LNCaP clone FGC (cell line): ENCODE results near the gene GFPT2.
A peak's percentile ranks its signal among the peaks of the same experiment; 100 is the strongest.

Experiments used
- DNase-seq: peaks from one replicate; pipeline ENCODE4 v3.0.0-alpha.2; 2011; ENCODE audit warnings: low read depth
- H3K4me3 ChIP-seq: 2 replicates; pipeline ENCODE4 v1.5.1; 2011; ENCODE audit warnings: mild to moderate bottlenecking, low read depth, low read length, control low read depth
- TF ChIP-seq, protein P1 (sequence below): IDR thresholded peaks from 2 replicates; pipeline ENCODE4 v1.5.1; 2012; ENCODE audit warnings: mild to moderate bottlenecking; ENCODE audit not compliant: control insufficient read depth, insufficient read depth; ENCODE audit errors: extremely low read depth

The GFPT2 gene

DNA sequence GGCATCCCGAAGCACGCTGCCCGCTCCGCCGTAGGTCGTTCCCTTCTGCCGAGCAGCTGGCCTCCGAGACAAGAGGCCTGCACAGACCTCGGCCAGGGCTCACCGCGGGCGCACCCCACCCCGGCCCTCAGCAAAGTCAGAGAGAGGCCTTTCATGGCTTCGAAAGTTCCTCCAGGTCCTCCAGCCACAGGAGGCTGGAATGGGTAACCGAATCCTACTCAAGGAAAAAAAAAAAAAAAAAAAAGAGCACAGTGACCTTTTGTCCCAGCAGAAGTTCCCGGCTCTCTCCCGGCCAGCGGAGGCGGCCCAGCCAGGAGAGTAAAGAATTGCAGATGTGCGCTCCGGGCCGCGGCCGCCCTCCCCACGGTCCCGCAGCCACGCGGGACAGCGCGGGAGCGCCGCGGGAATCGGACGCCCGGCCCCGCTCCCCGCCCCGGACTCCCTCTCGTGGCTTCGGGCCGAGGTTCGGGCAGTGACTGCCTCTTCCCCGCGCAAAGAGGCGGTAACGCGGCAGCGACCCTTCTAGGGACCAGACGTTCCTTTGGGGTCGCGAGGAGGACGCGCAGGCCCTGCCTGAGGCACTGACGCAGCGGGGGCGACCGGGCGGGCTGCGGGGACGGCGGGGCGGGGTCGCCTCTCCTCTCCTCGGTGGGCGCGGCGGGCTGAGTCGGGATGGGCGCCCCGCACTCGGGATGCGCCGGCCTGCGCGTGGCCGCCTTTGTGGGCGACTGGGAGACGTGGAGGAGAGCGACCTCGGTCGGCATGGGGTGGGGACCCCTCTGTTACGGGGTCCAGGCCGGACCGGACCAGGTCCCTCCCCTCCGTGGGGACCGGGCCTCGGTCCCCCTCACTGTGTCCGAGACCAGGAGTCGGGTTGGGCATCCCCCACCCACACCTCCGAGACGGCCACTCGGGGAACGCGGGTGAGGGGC lies 754 bp downstream of the GFPT2 start:
- DNase-seq: no peak
- peak overlapping the region; percentile 63 for H3K4me3 ChIP-seq
- TF ChIP-seq, protein P1, sequence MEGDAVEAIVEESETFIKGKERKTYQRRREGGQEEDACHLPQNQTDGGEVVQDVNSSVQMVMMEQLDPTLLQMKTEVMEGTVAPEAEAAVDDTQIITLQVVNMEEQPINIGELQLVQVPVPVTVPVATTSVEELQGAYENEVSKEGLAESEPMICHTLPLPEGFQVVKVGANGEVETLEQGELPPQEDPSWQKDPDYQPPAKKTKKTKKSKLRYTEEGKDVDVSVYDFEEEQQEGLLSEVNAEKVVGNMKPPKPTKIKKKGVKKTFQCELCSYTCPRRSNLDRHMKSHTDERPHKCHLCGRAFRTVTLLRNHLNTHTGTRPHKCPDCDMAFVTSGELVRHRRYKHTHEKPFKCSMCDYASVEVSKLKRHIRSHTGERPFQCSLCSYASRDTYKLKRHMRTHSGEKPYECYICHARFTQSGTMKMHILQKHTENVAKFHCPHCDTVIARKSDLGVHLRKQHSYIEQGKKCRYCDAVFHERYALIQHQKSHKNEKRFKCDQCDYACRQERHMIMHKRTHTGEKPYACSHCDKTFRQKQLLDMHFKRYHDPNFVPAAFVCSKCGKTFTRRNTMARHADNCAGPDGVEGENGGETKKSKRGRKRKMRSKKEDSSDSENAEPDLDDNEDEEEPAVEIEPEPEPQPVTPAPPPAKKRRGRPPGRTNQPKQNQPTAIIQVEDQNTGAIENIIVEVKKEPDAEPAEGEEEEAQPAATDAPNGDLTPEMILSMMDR: no peak

DNA sequence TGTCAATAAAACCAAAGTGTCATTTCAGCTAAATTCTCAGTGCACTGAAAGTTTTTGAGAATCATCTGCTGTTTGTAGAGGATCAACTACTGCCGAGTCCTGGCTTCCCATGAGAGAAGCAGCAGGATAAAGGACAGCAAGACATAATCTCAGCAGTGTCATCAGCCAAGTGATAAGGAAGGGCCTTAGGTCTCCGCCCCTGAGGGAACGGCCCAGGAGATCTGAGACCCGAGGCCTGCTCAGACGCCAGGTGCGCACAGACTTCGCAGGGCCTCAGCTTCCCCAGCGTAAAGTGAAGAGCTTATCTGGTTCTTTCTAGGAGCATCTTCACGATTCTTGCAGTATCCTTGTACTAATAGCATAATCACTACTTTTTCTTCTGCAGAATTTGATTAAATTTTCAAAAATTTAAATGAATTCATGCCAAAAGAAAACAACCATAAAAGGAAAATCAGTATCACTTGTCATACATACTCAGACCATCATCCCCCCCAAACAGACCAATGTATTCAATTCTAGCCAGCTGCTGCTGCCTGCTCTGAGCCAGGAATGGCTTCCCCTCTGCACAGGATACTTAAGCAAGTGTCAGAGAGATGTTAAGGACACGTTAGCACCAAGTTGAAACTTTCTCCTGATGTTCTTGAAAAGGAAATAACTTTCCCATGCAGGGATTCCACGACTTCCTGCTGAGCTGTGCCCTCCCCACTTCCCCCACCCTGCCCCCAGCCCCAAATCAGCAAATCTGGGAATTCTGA lies 2.2 kb downstream of the GFPT2 start:
- DNase-seq: no peak
- H3K4me3 ChIP-seq: no peak overlapping the region
- TF ChIP-seq, protein P1: no peak

DNA sequence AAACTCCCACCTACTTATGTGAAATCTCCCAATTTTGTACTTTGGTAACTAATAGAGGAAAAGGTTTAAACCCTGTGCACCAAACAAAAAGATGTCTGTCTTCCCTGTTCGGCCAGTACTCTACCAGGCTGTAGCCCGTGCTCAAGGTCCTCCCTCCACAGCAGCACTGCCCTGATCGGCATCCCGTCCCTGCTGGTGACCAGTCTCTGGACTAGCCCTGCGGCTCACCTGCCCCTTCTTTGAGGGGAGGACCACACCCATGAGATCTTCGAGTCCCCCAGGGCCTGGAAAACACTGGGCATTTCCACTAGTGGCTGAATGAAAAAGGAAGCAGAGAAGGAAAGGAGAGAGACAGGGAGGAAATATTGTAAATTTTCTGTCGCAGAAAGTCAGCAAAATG lies 2.8 kb downstream of the GFPT2 start:
- no peak overlapping the region for H3K4me3 ChIP-seq
- TF ChIP-seq, protein P1: no peak
- DNase-seq: no peak

DNA sequence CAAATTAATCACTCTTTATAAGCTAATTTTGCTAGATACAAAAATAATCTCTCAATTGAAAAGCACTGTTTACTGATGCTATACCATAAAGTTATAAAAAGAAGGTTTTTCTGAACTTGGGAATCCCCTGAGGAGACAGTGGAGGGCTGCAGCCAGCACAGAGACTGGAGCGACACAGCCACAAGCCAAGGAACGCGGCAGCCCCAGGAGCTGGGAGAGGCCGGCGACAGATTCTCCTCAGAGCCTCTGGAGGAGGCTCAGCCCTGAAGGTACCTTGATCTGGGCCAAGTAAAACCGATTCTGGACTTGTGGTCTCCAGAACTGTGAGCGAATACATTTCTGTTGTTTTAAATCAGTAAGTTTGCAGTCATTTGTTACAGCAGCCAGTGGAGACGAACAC lies 3.7 kb downstream of the GFPT2 start:
- TF ChIP-seq, protein P1: no peak
- H3K4me3 ChIP-seq: no peak overlapping the region
- DNase-seq: no peak

DNA sequence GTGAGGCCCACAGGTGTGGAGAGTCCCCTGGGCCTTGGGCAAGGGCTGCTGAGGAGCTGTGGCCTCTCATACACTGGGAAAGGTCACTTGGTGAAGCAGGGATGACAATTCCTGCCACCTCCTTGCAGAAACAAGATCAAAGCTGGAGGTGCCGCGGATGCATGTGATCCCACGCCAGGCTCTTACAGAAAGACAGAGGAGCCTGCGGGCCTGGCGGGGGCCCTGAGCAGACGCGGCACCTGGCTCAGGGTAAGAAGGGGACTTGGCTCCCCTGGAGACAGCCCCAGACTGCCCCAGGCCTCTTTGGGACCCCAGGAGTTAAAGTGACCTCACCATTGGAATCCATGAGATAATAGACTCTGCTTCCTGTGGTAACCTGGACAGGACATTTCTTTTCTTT lies 4.8 kb downstream of the GFPT2 start:
- H3K4me3 ChIP-seq: no peak overlapping the region
- TF ChIP-seq, protein P1: no peak
- DNase-seq: no peak

DNA sequence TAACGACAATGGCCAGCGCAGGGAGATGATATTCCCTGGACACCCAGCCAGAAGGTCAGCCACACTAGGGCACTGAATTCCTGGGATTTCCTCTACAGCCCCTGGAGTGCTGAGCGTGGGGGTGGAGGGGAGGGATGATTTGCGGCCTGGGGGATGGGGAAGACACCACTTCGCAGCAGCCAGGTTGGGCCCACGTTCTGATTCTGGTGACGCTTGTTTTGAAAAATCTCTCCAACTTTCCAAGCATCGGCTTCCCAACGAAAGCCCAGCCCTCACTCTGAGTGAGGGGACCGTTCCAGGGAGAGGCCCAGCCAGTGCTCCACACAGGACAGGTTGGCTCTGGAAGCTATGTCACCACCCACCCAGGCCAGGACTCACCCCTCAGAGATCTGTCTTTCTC lies 5.4 kb downstream of the GFPT2 start:
- no peak overlapping the region for H3K4me3 ChIP-seq
- DNase-seq: no peak
- TF ChIP-seq, protein P1: no peak
